ENCODE results near the gene C3AR1. TPM values are rescaled to one million over a fixed set of nuclear protein-coding genes. Genes with fewer than 3 reads are reported as not detected.

The C3AR1 gene
- total RNA-seq, 1 donor from 2014 or later = not detected

GRCh38 chr12:8038659-8039114, 27.5 kb downstream of the C3AR1 start:
- H3K27me3 Mint-ChIP-seq (ENCODE audit: unreplicated experiment) = peaks cover 1% of the 10 kb centered on the region
- H3K9me3 Mint-ChIP-seq (ENCODE audit: unreplicated experiment) = no peaks in the 10 kb centered on the region
- H3K4me3 Mint-ChIP-seq (ENCODE audit: unreplicated experiment) = peak overlapping the region; percentile 53
- no peak for TF ChIP-seq CTCF (IDR thresholded peaks at IDR 0.05; ENCODE audit: partially characterized antibody, unreplicated experiment)
- peak overlapping the region; percentile 14 for H3K27ac Mint-ChIP-seq (ENCODE audit: unreplicated experiment)
- peak; percentile 61 for DNase-seq
- H3K36me3 Mint-ChIP-seq (ENCODE audit: unreplicated experiment) = no peaks in the 10 kb centered on the region
- H3K4me1 Mint-ChIP-seq (ENCODE audit: low read depth, unreplicated experiment) = peaks cover 18% of the 10 kb centered on the region

GRCh38 chr12:8037947-8038346, 28.2 kb downstream of the C3AR1 start:
- Mint-ChIP-seq H3K4me3 (ENCODE audit: unreplicated experiment) (peak overlapping the region; percentile 53), H3K27ac (ENCODE audit: unreplicated experiment) (peak overlapping the region; percentile 8), H3K9me3 (ENCODE audit: unreplicated experiment) (no peaks in the 10 kb centered on the region), H3K4me1 (ENCODE audit: low read depth, unreplicated experiment) (peaks cover 19% of the 10 kb centered on the region), H3K36me3 (ENCODE audit: unreplicated experiment) (no peaks in the 10 kb centered on the region), H3K27me3 (ENCODE audit: unreplicated experiment) (peaks cover 1% of the 10 kb centered on the region)
- no peak for TF ChIP-seq CTCF (IDR thresholded peaks at IDR 0.05; ENCODE audit: partially characterized antibody, unreplicated experiment)
- no peak for DNase-seq

- H3K27ac Mint-ChIP-seq (ENCODE audit: unreplicated experiment) = no peak overlapping the region
Measured at GRCh38 chr12:8037046-8037663, 29.0 kb downstream of the C3AR1 start.

GRCh38 chr12:8036346-8036745, 29.8 kb downstream of the C3AR1 start:
- Mint-ChIP-seq H3K4me3 (ENCODE audit: unreplicated experiment) (no peak overlapping the region), H3K27ac (ENCODE audit: unreplicated experiment) (no peak overlapping the region)

More at GRCh38 chr12:8037046-8037663, 29.0 kb downstream of the C3AR1 start:
- no peak for TF ChIP-seq CTCF (IDR thresholded peaks at IDR 0.05; ENCODE audit: partially characterized antibody, unreplicated experiment)
- H3K4me1 Mint-ChIP-seq (ENCODE audit: low read depth, unreplicated experiment) = peaks cover 19% of the 10 kb centered on the region
- no peak for DNase-seq
- no peak overlapping the region for H3K4me3 Mint-ChIP-seq (ENCODE audit: unreplicated experiment)
- H3K9me3 Mint-ChIP-seq (ENCODE audit: unreplicated experiment) = no peaks in the 10 kb centered on the region
- no peaks in the 10 kb centered on the region for H3K36me3 Mint-ChIP-seq (ENCODE audit: unreplicated experiment)
- peaks cover 2% of the 10 kb centered on the region for H3K27me3 Mint-ChIP-seq (ENCODE audit: unreplicated experiment)

More at GRCh38 chr12:8036346-8036745, 29.8 kb downstream of the C3AR1 start:
- DNase-seq = no peak
- no peaks in the 10 kb centered on the region for H3K9me3 Mint-ChIP-seq (ENCODE audit: unreplicated experiment)
- H3K27me3 Mint-ChIP-seq (ENCODE audit: unreplicated experiment) = peaks cover 5% of the 10 kb centered on the region
- no peak for TF ChIP-seq CTCF (IDR thresholded peaks at IDR 0.05; ENCODE audit: partially characterized antibody, unreplicated experiment)
- H3K36me3 Mint-ChIP-seq (ENCODE audit: unreplicated experiment) = no peaks in the 10 kb centered on the region
- H3K4me1 Mint-ChIP-seq (ENCODE audit: low read depth, unreplicated experiment) = peaks cover 23% of the 10 kb centered on the region
